HG03354 (cell line): ENCODE results near the gene WDR64.

ENCODE experiments used
- ATAC-seq: cut with Tn5 transposase; IDR thresholded peaks from one replicate; pipeline ENCODE4 v1.9.1; 2021; ENCODE audit warnings: mild to moderate bottlenecking; ENCODE audit not compliant: unreplicated experiment, poor library complexity, severe bottlenecking

The WDR64 gene

DNA sequence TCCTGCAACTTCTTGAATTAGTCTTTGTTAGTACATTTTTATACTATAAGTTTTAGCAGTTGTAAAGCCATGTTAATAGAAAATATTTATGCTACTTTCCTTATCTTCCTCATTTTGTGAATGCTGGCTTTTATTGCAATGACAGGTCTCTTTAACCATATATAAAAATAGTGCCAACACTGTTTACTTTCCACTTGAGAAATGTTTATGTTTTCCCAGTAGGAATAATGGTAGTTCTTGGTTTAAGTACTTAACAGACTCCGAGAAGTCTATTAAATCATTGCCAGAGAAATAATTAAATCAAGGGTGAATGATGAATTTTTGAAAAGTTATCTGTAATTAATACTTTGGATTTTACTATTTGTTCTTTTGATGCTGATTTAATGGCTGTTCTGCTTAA, 21.6 kb upstream of the WDR64 start:
- ATAC-seq = no peak

DNA sequence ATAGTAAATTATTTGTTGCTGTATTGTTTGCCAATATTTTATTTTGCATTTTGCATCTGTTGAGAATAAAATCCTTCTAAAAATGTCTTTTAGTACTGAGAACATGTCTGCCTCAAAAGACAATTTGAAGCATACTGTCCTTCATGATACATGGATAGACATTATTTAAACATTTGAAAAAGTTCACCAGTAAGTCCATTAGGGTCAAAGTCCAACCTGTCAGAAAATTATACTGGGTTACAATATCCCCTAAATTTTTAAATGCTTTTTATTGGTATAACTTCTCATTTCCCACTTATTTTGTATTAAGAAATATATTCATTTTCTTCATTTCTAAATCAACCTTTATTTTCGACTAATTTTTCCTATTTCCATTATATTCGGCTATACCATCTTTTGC, 21.2 kb upstream of the WDR64 start:
- ATAC-seq = no peak

DNA sequence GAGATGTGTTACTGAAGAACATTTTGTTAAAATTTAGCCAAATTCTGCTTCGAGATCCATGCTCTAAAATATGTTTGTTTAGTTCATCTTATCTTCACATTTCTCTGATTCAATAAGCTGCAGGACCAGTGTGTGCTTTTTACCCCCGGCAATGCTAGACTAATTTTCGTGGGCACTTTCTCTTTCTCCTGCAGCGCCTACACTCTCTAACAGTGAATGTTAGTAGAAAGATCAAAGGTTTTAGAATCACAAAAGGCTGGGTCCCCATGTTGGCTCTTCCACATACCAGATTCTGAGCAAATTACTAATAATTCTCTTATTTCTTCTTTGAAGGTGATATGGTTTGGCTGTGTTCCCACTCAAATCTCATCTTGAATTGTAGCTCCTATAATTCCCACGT, 20.4 kb upstream of the WDR64 start:
- ATAC-seq = no peak

DNA sequence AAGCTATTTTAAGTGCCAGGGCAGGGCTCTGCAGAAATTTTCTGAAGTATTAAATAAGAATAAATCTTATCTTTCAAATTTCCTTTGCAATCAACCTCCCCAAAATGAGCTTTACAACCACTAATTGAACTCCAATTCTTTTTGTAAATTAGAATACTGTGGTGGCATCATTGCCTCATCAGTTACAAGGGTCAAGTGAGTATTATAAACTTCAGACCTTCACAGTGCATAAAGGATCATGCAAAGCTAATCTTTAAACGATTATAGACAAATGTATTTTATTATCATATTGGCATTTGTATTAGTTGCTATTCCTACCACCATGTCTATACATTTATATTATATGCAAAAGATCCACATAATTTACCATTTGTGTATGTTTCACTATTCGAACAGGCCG, 19.1 kb upstream of the WDR64 start:
- no peak for ATAC-seq

DNA sequence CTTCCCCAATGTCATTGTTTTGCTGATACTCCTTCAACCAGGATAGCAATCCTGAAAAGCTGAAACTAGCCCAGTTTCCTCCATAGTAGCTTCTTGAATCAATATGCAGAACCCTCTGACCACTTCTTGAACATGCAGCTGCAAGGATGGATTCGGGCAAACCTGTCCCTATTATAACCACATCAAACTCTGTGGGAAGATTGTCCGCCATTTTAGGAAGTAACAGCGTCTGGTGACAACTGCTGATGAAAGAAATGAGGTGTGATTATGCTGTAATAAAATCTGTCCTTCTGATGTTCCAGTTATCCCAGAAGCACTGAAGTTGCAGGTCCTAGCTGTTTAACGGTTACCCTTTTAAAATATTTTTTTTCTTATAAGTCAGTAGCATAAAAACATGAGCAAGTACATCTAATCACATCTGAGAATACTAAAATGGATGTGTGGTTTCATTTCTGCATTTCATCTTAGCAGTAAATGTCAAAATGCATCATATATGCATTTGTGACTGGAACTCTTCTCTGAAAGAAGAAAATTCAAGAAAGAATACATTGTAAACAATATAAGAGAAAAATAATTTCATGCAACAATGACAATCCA, 16.4 kb upstream of the WDR64 start:
- ATAC-seq = no peak

DNA sequence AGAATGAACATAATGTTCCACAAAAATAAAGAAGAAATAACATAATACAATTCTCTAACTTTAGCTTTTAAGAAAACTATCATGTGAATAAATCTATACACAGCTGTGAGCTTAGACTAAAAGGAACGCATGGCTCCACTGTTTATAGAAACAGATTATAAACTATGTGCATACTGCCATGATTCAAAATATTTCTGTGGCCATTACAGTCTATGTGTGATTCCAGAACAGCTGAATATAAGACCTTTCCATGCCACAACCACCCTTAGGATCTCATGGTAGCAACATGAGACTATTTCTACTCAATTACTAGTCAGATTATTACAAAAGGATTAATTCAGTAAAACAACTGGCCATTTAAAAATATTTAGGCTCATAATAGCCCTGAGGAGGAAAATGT, 15.8 kb upstream of the WDR64 start:
- no peak for ATAC-seq

DNA sequence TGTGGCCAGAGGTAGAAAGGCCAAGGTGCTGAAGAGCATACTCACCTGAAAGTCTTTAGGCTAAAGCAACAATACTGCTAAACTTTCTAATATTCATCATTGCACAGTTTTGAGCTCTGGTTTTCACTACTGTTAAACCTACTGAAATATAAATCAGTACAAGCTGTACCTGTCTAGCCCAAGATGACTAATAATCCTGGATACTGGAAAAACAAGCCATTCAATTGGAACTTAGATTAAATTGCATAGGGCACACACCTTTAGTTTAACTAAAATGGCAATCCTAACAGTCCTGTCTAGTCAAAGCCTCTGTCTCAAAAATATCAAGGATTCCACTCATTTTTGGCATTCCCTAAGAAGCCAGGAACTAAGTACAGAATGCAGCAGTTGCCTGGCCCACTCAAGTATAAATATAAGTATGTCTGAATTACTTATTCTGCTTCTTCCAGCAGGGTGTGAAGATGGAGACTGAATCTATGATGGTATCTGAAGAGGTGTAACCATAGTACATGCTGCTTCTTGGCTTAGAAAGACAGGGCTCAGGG, 15.0 kb upstream of the WDR64 start:
- no peak for ATAC-seq

DNA sequence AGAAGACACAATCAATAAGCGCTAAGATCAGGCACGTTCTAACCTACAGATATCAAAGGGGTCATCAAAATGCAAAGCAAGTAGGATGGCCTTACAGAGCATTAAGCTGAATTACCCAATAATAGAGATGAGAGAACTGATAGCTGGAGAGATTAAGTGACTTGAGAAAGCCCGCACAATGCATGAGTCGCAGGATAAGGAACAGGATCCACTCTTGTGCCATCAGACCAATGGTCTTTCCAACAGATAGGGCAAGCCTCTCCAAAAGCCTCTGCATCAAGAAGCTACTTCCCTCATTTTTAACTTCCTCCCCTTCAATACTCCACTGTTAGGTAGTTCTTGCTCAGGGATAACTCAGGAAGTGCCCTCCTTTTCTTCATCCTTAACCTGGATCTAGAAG, 14.5 kb upstream of the WDR64 start:
- ATAC-seq = no peak

DNA sequence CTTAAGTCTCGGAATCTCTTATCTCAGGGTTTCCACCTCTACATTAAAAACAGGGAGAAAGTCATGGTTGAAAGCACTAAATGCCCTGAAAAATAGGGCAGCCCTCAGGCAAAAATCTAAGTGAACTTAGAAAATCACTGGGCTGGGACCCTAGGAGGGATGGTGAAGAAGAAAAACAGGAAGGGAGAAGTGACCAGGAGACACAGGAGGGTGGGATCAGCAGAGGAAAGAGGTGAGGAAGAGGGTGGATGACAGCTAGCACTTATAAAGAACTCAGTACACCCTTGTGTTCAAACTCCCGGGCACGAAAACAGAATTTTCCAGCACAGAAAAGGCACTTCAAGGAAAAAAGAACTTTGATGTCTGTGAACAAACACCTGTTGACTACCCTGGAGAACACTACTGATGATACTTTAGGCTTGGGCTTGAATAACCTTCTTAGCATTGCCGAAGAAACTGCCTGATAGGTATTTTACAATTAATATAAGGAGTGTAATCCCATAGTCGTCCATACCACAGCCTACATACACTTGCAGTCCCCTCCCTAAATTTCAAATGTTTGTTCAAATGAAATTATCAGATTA, 13.9 kb upstream of the WDR64 start:
- no peak for ATAC-seq

DNA sequence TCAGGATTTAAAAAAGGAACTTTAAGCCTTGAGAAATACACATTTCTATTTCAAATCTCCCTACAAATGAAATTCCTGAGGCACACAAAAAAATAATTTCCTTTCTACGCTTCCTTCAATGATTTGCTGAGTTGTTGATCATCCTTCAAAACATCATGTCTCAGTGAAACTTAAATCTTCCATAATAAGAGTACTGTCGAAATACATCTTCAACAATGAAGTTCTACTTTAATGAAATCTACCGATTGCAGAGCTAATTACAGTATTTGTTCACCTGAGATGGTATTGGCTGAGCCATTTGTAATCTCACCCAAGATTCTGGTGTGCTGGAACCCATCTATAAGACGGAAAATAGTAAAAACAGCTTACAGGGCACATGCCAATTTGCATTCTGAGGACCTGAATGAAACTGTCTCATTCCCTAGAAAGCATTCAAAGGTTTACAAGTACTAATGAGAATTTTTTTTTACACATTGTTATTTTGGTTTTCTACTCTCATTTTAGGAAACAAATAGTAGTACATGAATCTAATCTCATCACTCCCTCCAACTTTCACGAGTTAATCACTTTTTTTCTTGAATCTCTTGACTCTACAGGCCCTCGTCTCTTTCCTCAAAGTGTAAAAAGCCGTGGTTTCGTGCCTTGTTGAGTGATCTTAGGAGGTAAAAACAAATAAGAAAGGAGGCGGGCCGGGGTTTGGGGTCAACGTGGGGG, 13.0 kb upstream of the WDR64 start:
- no peak for ATAC-seq

DNA sequence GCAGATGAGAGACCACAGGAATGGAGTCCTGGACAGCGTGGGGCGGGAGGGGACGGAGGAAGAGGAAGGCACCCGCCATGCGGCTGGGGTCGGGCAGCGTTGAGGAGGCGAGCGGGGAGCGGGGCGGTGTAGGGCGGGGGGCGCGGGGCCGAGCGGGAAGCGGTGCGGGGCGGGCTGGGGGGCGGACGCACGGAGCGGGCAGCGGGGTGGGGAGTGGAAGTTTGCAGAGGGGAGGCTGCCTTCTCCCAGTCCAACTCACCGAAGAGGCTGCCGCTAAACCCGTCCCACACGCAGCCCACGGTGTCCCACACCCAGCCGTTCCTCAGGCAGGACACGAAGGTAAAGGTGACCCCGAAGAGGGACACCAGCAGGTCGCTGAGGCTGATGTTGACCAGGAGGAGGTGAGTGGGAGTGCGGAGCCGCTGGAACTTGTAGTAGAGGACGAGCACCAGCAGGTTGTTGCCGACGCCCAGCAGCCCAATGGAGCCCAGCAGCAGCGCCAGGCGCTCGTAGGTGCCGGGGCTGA, 12.4 kb upstream of the WDR64 start:
- ATAC-seq = peak; percentile 70

DNA sequence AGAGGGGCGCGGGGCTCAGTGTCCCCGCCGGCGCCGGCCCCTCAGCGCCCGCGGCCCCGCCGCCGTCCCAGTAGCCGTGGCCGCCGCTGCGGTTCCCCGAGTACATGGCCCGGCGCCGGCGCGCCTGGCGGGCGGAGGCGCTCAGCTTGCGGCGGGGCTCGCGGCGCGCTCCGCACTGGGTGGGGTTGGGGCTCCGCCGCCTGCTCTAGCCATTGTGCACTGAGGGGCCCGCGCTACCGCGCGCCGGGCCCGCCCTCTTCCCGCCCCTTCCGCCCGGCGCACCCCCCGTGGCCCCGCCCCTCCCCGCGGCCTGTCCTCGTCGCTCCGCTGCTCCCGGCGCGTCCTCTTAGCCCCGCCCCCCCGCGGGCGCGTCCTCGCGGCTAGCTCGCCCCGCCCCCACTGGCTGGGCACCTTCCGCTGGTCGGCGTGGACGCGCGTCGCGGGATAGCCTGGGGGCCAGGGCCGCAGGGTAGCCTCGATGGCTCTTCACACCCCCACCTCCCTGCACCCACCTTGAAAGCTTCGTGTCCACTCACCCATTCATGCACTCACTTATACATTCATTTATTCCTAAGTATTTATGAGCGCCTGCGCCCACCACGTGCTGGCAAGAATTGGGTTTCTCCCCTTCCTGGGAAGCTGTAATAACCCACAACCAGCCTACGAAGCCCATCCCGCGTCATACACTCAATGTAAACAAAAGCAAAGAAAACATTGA, 11.8 kb upstream of the WDR64 start, which contains the start of the genes CHML and OPN3:
Gene CHML, minus strand, starts transcription at position 221 of the 718 bp plus-strand sequence. CDS start 4,603 bp downstream, outside the sequence.
Gene OPN3, minus strand, starts transcription at position 221 of the 718 bp plus-strand sequence. Its CDS starts 115 bp downstream, at position 106.
- ATAC-seq = peak; percentile 88

DNA sequence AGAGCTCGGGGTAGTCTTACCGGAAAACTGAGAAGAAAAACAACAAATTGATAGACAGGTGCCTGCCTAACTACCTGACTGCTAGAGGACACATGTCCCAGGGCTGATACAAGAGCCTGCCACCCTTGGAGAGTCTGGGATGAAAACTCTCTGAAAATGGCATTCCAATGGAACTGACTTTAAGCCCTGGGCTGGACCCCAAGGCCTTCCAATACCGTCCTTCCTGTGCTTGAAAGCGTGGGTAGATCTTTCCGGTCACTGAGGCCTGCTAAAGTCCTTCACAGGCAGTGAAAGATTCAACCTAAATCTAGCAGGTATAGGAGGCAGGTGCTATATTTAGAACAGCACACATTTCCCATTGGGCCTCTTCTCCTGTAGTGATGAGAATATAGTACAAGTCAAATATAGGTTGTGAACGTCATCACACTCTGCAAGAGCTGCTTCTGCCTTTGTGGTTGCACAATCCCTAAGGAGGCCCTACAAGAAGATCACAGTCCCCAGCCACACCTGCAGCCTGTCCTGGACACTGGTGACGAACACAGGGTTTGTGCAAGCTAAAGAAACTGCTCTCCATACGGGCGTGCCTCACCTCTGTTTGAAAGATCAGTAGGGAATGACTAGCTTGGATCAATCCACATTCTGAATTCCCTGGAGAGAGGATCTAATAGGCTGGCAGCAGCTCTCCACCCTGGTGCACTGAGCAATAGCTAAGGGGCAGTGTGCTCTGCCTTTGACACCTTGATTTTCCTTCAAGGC, 11.0 kb upstream of the WDR64 start:
- ATAC-seq = no peak

DNA sequence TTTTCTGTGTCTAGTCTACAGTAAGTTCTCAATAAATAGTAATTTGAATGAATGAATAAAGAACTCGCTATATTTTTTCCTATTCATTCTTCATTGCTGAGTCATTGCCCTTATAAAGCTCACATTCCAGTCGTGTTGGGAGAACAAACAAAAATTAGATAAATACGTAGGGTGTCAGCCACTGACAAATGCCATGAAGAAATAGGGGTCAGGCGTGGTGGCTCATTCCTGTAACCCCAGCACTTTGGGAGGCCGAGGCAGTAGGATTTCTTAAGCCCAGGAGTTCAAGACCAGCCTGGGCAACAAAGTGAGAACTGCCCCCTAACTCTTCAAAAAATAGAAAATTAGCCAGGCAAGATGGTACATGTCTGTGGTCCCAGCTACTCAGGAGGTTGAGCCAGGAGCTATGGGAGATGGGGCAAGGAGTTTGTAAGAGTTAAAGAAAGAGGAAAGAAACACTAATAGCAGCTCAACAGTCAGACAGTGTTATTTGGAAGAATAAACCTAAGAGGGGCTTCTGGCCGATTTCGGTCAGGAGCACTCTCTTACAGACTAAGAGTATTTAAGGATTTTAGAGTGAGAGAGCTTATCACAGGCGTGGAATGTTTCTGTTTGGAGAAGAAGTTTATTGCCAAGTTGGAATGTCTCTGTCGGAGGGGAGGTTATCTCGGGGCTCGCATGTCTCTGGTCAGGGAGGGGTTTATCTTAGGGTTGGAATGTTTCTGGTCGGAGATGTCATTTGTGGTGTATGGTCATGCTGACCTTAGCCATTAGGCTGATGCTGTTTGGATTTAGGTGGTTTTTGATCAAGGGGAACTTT, 10.1 kb upstream of the WDR64 start:
- no peak for ATAC-seq

DNA sequence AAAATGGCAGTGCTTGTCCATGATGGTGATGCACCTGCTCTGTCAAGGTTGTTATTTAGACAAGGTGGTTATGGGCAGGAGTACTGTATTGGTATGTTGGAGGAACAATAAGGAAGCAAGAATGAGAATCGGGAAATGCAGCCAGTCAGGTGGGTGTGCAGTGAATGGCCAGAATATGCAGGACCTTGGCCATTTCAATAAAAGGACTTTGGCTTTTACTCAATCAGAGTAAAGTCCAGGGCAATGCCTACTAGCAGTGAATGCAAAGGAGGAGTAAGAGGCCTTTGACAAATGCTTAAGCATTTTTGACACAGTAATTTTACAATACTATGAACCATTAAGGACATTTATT, 9.5 kb upstream of the WDR64 start:
- no peak for ATAC-seq

DNA sequence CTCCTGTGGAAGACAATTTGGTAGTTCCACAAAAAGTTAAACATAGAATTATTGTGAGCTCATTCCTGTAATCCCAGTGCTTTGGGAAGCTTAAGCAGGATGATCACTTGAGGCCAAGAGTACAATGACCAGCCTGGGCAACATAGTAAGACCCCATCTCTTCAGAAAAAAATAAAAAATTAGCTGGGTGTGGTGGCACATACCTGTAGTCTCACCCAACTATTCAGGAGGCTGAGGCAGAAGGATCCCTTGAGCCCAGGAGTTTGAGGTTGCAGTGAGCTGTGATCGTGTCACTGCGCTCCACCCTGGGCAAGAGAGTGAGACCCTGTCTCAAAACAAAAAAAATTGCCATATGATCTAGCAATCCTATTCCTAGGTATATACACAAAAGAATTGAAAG, 7.8 kb upstream of the WDR64 start:
- ATAC-seq = no peak

DNA sequence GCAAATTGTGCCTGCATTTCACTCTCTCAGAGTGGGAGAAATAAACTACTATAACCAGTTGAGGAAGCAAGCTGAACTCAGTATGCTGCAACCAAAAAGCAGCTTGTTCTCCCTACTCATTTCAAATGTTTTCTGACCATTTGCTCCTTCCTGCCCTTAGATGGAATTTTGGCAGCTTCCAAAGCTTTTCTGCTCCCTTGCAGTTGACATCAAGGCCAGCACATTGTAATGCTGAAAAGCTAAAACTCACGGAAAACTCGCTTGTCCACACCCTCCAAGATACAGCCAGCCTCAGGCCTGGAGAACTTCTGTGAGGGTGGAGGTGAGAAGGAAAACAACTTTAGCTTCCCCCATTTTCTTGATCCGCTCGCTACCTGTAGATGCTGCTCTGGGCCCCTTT, 6.9 kb upstream of the WDR64 start:
- ATAC-seq = no peak

DNA sequence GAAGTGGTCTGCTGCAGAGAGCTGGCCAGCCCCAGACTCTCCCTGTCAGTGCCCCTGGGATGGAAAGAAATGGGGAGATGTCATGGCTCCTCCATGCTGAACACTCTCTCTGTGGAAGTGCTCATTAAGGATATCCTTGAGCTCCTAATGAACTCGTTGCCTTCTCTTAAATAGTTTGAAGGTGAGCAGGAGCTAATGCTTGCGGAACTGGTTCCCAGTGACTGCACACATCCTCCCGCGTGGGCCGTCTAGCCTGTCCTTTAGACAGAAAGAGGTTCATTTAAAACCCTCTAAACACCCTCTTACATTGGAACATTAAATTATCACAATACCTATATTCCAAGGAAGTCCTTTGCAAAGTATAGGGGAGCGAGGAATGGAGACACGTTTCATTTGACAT, 5.9 kb upstream of the WDR64 start:
- ATAC-seq = no peak

DNA sequence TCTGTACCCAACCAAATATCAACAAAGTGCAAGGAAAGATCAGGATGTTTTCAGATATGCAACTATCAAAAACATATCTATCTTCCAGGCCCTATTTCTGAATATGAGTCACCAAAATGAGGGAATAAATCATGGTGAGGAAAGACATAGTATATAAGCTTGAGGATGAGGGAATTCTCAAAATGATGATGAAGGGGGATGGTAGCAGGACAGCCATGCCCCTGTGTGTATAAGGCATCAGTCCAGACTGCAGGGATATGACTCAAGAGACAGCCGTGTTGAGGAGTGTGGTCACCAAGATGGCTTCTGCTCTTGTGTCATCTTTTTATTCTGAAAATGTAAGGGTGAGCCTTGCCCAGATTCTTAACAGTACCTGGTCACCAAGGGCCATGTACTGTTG, 4.4 kb upstream of the WDR64 start:
- ATAC-seq = no peak
